K562 (cell line): ENCODE data around the gene ZNF628. TPM values are rescaled to one million over a fixed set of nuclear protein-coding genes. Genes with fewer than 3 reads are reported as not detected.
A peak's percentile ranks its signal among the peaks of the same experiment; 100 is the strongest.

Source experiments
- CREB3 ChIP-seq: fragments of 450-650 bp; conservative IDR thresholded peaks from 2 replicates; pipeline ENCODE4 v1.6.1; 2016; ENCODE audit warnings: missing genetic modification characterization, low read depth, mild to moderate bottlenecking, missing compliant biosample characterization, moderate library complexity
- HDGF ChIP-seq: fragments of 450-650 bp; IDR thresholded peaks from 2 replicates; pipeline ENCODE4 v1.6.1; 2016
- HMGN3 ChIP-seq: IDR thresholded peaks from 2 replicates; pipeline ENCODE4 v1.6.1; 2011; ENCODE audit warnings: borderline replicate concordance, low read depth, mild to moderate bottlenecking, mixed read lengths, low read length; ENCODE audit not compliant: insufficient read length; ENCODE audit errors: extremely low read depth
- ID3 ChIP-seq, 2 experiments: fragments of 250-450 bp in 1 of 2; fragments of 450-650 bp in 1 of 2; sonication (Bioruptor Pico) in 1 of 2; IDR thresholded peaks; 2 replicates each; pipeline versions ENCODE4 v1.6.1 to v1.8.0; 2016 to 2021; ENCODE audit warnings: mild to moderate bottlenecking in 2 of 2, moderate library complexity in 2 of 2, missing compliant biosample characterization in 1 of 2, missing genetic modification characterization in 1 of 2
- KLF1 ChIP-seq: fragments of 450-650 bp; IDR thresholded peaks from 2 replicates; pipeline ENCODE4 v1.6.1; 2016; ENCODE audit warnings: missing genetic modification characterization, missing compliant biosample characterization
- MLLT1 ChIP-seq, 2 experiments: fragments of 450-650 bp; IDR thresholded peaks; 2 replicates each; pipeline ENCODE4 v1.6.1; 2016
- NCOR1 ChIP-seq: fragments of 450-650 bp; IDR thresholded peaks from 2 replicates; pipeline ENCODE4 v1.6.1; 2016; ENCODE audit warnings: mild to moderate bottlenecking, moderate library complexity
- NFATC3 ChIP-seq: fragments of 450-650 bp; IDR thresholded peaks from 2 replicates; pipeline ENCODE4 v1.6.1; 2017; ENCODE audit warnings: mild to moderate bottlenecking
- SUPT5H ChIP-seq: fragments of 450-650 bp; IDR thresholded peaks from 2 replicates; pipeline ENCODE4 v1.6.1; 2016
- TCF15 ChIP-seq: fragments of 250-450 bp; sonication (Bioruptor Pico); IDR thresholded peaks from 2 replicates; pipeline ENCODE4 v1.8.0; 2022; ENCODE audit warnings: moderate library complexity, mild to moderate bottlenecking, inconsistent platforms
- ZBTB9 ChIP-seq: fragments of 450-650 bp; formaldehyde crosslinking; IDR thresholded peaks from 2 replicates; pipeline ENCODE4 v1.4.0; 2020; ENCODE audit warnings: mild to moderate bottlenecking, moderate library complexity
- ZFP91 ChIP-seq: sonication (generic); formaldehyde crosslinking; IDR thresholded peaks from 2 replicates; pipeline ENCODE4 v1.8.0; 2022; ENCODE audit warnings: mild to moderate bottlenecking, missing genetic modification reagents
- ZNF12 ChIP-seq: sonication (generic); formaldehyde crosslinking; IDR thresholded peaks from 2 replicates; pipeline ENCODE4 v1.4.0; 2020; ENCODE audit warnings: mild to moderate bottlenecking, missing genetic modification reagents
- ZNF146 ChIP-seq: IDR thresholded peaks from one replicate; pipeline ENCODE4 v1.6.1; 2018; ENCODE audit warnings: missing compliant biosample characterization; ENCODE audit not compliant: unreplicated experiment
- ZNF197 ChIP-seq: fragments of 200-800 bp; sonication (Bioruptor generic); IDR thresholded peaks from 2 replicates; pipeline ENCODE4 v1.6.1; 2016; ENCODE audit warnings: low read depth, missing genetic modification characterization, missing compliant biosample characterization
- ZNF277 ChIP-seq: fragments of 250-450 bp; sonication (Bioruptor Pico); IDR thresholded peaks from 2 replicates; pipeline ENCODE4 v1.8.0; 2022; ENCODE audit warnings: inconsistent platforms, mild to moderate bottlenecking, moderate library complexity, borderline replicate concordance
- ZNF707 ChIP-seq: fragments of 250-450 bp; sonication (Bioruptor Pico); conservative IDR thresholded peaks from 2 replicates; pipeline ENCODE4 v1.8.0; 2022; ENCODE audit warnings: inconsistent platforms, mild to moderate bottlenecking, moderate library complexity
- ZNF780A ChIP-seq: fragments of 250-450 bp; sonication (Bioruptor Pico); IDR thresholded peaks from 2 replicates; pipeline ENCODE4 v1.5.0; 2021; ENCODE audit warnings: mild to moderate bottlenecking
- ZSCAN29 ChIP-seq: fragments of 450-650 bp; IDR thresholded peaks from 2 replicates; pipeline ENCODE4 v1.6.1; 2017
- polyA plus RNA-seq, 8 experiments: library from polyadenylated mRNA; depleted of rRNA in 4 of 8; stranded (reverse) in 5 of 8; unstranded in 3 of 8; fragments of >200 nt; fragmentation: Nextera tagmentation in 2 of 8; fragmentation: Illumina TruSeq in 1 of 8; extraction: Ambion mirVana in 2 of 8; extraction: Trizol in 1 of 8; gene quantifications; 2 replicates each; pipeline versions ENCODE4 v1.2.1 to v1.2.3, GENCODE V29; 2011 to 2014; ENCODE audit warnings: inconsistent platforms in 1 of 8, missing spikeins in 1 of 8
- total RNA-seq, 7 experiments: library from RNA; depleted of rRNA in 6 of 7; stranded (reverse); fragments of >200 nt in 6 of 7; fragmentation: Illumina TruSeq in 2 of 7; extraction: Trizol in 2 of 7; gene quantifications; 2 replicates each; pipeline versions ENCODE4 v1.2.1 to v1.2.3, GENCODE V29; 2011 to 2021; ENCODE audit warnings: low replicate concordance in 1 of 7

ZNF628 gene
- total and polyA plus RNA-seq, 9 of the 15 experiments (the other 6 are each of a cell fraction or from before 2014, with no cell fraction given), result 0.13 to 13.6 (median 2.2) TPM; not detected in 3

GRCh38 chr19:55508120-55508519, 31.7 kb downstream of the ZNF628 start (continued):
- TF ChIP-seq TCF15 (CRISPR knock-in tag), result no peak
- TF ChIP-seq ZFP91 (CRISPR knock-in tag), result no peak
- no peak for TF ChIP-seq CREB3 (tag)
- TF ChIP-seq ID3 (CRISPR knock-in tag; IDR thresholded peaks at IDR 0.05), result no peak
- no peak for TF ChIP-seq ID3 (tag; IDR thresholded peaks at IDR 0.05)
- no peak for TF ChIP-seq ZNF197
- TF ChIP-seq ZNF146, result no peak
- no peak for TF ChIP-seq ZNF707 (CRISPR knock-in tag)
- no peak for TF ChIP-seq ZNF780A
- TF ChIP-seq NCOR1, result peak; percentile 42; the same call in 1 of the 2 replicates
- no peak for TF ChIP-seq MLLT1 (IDR thresholded peaks at IDR 0.05)
- no peak for TF ChIP-seq HMGN3
- TF ChIP-seq SUPT5H, result no peak
- TF ChIP-seq ZSCAN29, result no peak
- no peak for TF ChIP-seq ZNF277 (CRISPR knock-in tag)
- TF ChIP-seq ZNF12 (CRISPR knock-in tag), result no peak
- TF ChIP-seq HDGF, result no peak
- no peak for TF ChIP-seq KLF1 (tag)
- no peak for TF ChIP-seq ZBTB9 (CRISPR knock-in tag)
- TF ChIP-seq NFATC3, result no peak
